Activated CD4-positive, alpha-beta T cell treated with anti-CD3 and anti-CD28 coated beads, Interleukin-2, amount 10 ng/mL, durations not matched to agents 24 days and 14 days (primary cell): ENCODE measurements around the gene DRAM1. TPM values are rescaled to one million over a fixed set of nuclear protein-coding genes. Genes with fewer than 3 reads are reported as not detected.
A peak's percentile ranks its signal among the peaks of the same experiment; 100 is the strongest.

Experiments
- DNase-seq: peaks from one replicate; pipeline ENCODE4 v3.0.0; 2022
- H3K27ac Mint-ChIP-seq: one replicate; pipeline ENCODE4 v1.8.0; 2022; ENCODE audit warnings: mild to moderate bottlenecking, mixed read lengths
- H3K27me3 Mint-ChIP-seq: one replicate; pipeline ENCODE4 v1.8.0; 2022; ENCODE audit warnings: mixed read lengths
- H3K36me3 Mint-ChIP-seq: one replicate; pipeline ENCODE4 v1.8.0; 2022; ENCODE audit warnings: low read depth, mild to moderate bottlenecking, mixed read lengths
- H3K4me1 Mint-ChIP-seq: one replicate; pipeline ENCODE4 v1.8.0; 2021; ENCODE audit warnings: mixed read lengths
- H3K4me3 Mint-ChIP-seq: one replicate; pipeline ENCODE4 v1.8.0; 2022; ENCODE audit warnings: mild to moderate bottlenecking, moderate library complexity, mixed read lengths
- H3K9me3 Mint-ChIP-seq: one replicate; pipeline ENCODE4 v1.8.0; 2021; ENCODE audit warnings: mixed read lengths
- intact Hi-C: fragments of 100-400 bp; cut with micrococcal nuclease; formaldehyde crosslinking; loops from one replicate; pipeline ENCODE4 v1.15.1; 2023
- total RNA-seq: library from RNA; stranded (reverse); gene quantifications from 2 replicates; pipeline ENCODE4 v1.2.3, GENCODE V29; 2022

DRAM1 gene
- total RNA-seq, 1 donor from 2014 or later: 4.3 TPM

- no peaks in the 10 kb centered on the region for H3K36me3 Mint-ChIP-seq
- no peak overlapping the region for H3K27ac Mint-ChIP-seq
- intact Hi-C loops: no loop called here
- DNase-seq: no peak
- H3K27me3 Mint-ChIP-seq: peaks cover 3% of the 10 kb centered on the region
- no peak overlapping the region for H3K4me3 Mint-ChIP-seq
- peaks cover 9% of the 10 kb centered on the region for H3K4me1 Mint-ChIP-seq
- no peaks in the 10 kb centered on the region for H3K9me3 Mint-ChIP-seq
Observed at GRCh38 chr12:101945369-101946232, 68.2 kb downstream of the DRAM1 start.

GRCh38 chr12:101946233-101946611 is 68.8 kb downstream of the DRAM1 start:
- no peak overlapping the region for H3K27ac Mint-ChIP-seq
- H3K4me1 Mint-ChIP-seq: peaks cover 9% of the 10 kb centered on the region
- H3K27me3 Mint-ChIP-seq: no peaks in the 10 kb centered on the region
- no peaks in the 10 kb centered on the region for H3K36me3 Mint-ChIP-seq
- intact Hi-C loops: no loop called here
- no peaks in the 10 kb centered on the region for H3K9me3 Mint-ChIP-seq
- H3K4me3 Mint-ChIP-seq: no peak overlapping the region
- DNase-seq: no peak

GRCh38 chr12:101947316-101947715 is 69.9 kb downstream of the DRAM1 start:
- DNase-seq: no peak
- Mint-ChIP-seq H3K27ac (no peak overlapping the region), H3K9me3 (peaks cover 4% of the 10 kb centered on the region), H3K4me1 (peaks cover 7% of the 10 kb centered on the region), H3K4me3 (no peak overlapping the region), H3K36me3 (no peaks in the 10 kb centered on the region), H3K27me3 (no peaks in the 10 kb centered on the region)
- intact Hi-C loops: no loop called here

DNA sequence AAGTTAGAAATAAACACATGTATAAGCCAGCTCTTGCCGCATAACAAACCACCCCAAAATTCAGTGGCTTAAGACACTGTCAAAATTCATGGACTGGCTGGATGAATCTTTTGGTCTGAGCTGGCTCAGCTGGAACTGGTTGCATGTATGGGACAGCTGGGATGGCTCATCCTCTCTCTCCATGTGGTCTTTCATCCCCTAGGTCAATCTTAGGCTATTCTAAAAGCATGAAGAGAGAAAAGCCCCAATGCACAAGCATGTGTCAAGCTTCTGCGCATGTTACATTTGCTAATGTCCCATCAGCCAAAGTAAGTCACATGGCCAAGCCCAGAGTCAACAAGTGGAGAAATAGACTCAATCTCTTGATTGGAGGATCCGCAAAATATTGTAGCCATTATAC is 71.0 kb downstream of the DRAM1 start:
- intact Hi-C loops: no loop called here
- Mint-ChIP-seq H3K27ac (no peak overlapping the region), H3K27me3 (peaks cover 2% of the 10 kb centered on the region), H3K36me3 (no peaks in the 10 kb centered on the region), H3K9me3 (peaks cover 4% of the 10 kb centered on the region), H3K4me3 (no peak overlapping the region), H3K4me1 (peaks cover 7% of the 10 kb centered on the region)
- DNase-seq: no peak

- peaks cover 5% of the 10 kb centered on the region for H3K27me3 Mint-ChIP-seq
- peaks cover 4% of the 10 kb centered on the region for H3K9me3 Mint-ChIP-seq
- H3K4me1 Mint-ChIP-seq: peaks cover 6% of the 10 kb centered on the region
- H3K27ac Mint-ChIP-seq: no peak overlapping the region
- intact Hi-C loops: no loop called here
- H3K36me3 Mint-ChIP-seq: no peaks in the 10 kb centered on the region
- H3K4me3 Mint-ChIP-seq: no peak overlapping the region
- DNase-seq: no peak
Observed at GRCh38 chr12:101951002-101951670, 73.8 kb downstream of the DRAM1 start.

- Mint-ChIP-seq H3K4me3 (no peak overlapping the region), H3K36me3 (no peaks in the 10 kb centered on the region), H3K9me3 (peaks cover 4% of the 10 kb centered on the region), H3K4me1 (peaks cover 3% of the 10 kb centered on the region), H3K27ac (no peak overlapping the region), H3K27me3 (peaks cover 5% of the 10 kb centered on the region)
- DNase-seq: no peak
- intact Hi-C loops: no loop called here
Observed at GRCh38 chr12:101954113-101954512, 76.7 kb downstream of the DRAM1 start.

DNA sequence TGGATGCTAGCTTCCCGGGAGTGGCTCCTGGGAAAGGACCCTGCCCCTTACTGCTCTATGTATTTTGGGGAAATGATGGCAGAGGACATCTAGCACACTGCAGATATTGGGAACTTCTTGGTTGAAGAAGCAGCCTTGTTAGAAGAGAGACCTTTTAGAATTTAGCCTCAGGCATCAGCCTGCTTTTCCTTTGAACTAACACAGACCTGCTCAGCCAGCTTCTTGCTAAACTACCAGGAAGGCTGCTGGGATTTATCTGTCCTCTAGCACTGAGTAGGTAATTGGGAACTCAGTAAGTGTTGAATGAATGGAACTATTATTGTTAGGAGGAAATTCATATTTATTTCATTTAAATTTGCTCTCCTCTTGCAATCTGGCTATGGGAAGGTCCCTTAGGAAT is 77.3 kb downstream of the DRAM1 start:
- DNase-seq: no peak
- Mint-ChIP-seq H3K27ac (no peak overlapping the region), H3K4me1 (peaks cover 3% of the 10 kb centered on the region), H3K27me3 (peaks cover 6% of the 10 kb centered on the region), H3K9me3 (peaks cover 8% of the 10 kb centered on the region), H3K4me3 (no peak overlapping the region), H3K36me3 (no peaks in the 10 kb centered on the region)
- intact Hi-C loops: no loop called here

GRCh38 chr12:101957252-101957959 is 80.0 kb downstream of the DRAM1 start:
- peaks cover 12% of the 10 kb centered on the region for H3K9me3 Mint-ChIP-seq
- H3K27me3 Mint-ChIP-seq: peaks cover 7% of the 10 kb centered on the region
- no peak for DNase-seq
- intact Hi-C loops: no loop called here
- no peaks in the 10 kb centered on the region for H3K36me3 Mint-ChIP-seq
- H3K4me1 Mint-ChIP-seq: no peaks in the 10 kb centered on the region
- H3K4me3 Mint-ChIP-seq: no peak overlapping the region
- H3K27ac Mint-ChIP-seq: no peak overlapping the region

DNA sequence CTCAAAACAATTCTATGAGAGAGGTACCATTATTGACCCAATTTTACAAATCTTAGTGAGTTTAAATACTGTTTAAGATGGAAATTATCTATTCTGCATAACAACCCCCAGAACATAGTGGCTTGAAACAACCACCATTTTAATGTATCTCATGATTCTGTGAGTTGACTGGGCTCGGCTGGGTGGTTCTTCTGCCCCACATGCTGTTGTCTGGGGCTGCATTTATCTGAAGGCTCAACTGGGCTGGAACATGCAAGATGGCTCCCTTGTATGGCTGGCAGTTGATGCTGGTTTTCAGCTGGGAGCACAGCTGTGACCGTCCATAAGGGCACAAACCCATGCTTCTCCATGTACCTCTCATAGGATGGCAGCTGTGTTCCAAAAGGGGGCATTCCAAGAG is 82.2 kb downstream of the DRAM1 start:
- Mint-ChIP-seq H3K27me3 (peaks cover 2% of the 10 kb centered on the region), H3K9me3 (peaks cover 12% of the 10 kb centered on the region), H3K4me1 (no peaks in the 10 kb centered on the region), H3K36me3 (no peaks in the 10 kb centered on the region), H3K4me3 (no peak overlapping the region), H3K27ac (no peak overlapping the region)
- DNase-seq: no peak
- intact Hi-C loops: no loop called here

GRCh38 chr12:101962486-101962885 is 85.1 kb downstream of the DRAM1 start:
- intact Hi-C loops: no loop called here
- H3K27me3 Mint-ChIP-seq: peaks cover 2% of the 10 kb centered on the region
- H3K36me3 Mint-ChIP-seq: no peaks in the 10 kb centered on the region
- no peak overlapping the region for H3K4me3 Mint-ChIP-seq
- peaks cover 12% of the 10 kb centered on the region for H3K9me3 Mint-ChIP-seq
- peaks cover 2% of the 10 kb centered on the region for H3K4me1 Mint-ChIP-seq
- DNase-seq: no peak
- H3K27ac Mint-ChIP-seq: no peak overlapping the region

GRCh38 chr12:101963697-101964096 is 86.3 kb downstream of the DRAM1 start:
- intact Hi-C loops: no loop called here
- H3K4me1 Mint-ChIP-seq: peaks cover 6% of the 10 kb centered on the region
- no peak overlapping the region for H3K27ac Mint-ChIP-seq
- H3K4me3 Mint-ChIP-seq: no peak overlapping the region
- peaks cover 2% of the 10 kb centered on the region for H3K27me3 Mint-ChIP-seq
- no peaks in the 10 kb centered on the region for H3K36me3 Mint-ChIP-seq
- no peak for DNase-seq
- H3K9me3 Mint-ChIP-seq: peaks cover 12% of the 10 kb centered on the region

DNA sequence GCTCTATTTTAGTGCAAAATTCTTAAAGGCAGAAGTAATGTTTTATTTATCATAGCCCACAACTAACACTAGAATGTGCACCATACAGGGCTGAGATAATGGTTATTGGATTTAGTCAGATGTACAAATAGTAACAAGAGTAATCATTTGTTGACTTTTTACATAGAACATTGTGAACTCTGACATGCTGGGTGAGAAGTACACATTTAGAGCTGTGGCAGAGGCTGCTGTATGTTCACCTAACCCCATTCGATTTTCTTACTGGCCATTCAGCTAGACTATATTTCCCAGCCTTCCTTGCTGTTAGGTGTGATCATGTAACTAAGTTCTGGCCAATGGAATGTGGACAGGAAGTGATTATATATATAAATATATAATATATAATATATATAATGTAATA is 89.1 kb downstream of the DRAM1 start:
- H3K36me3 Mint-ChIP-seq: no peaks in the 10 kb centered on the region
- H3K27me3 Mint-ChIP-seq: peaks cover 6% of the 10 kb centered on the region
- peaks cover 8% of the 10 kb centered on the region for H3K4me1 Mint-ChIP-seq
- H3K27ac Mint-ChIP-seq: no peak overlapping the region
- intact Hi-C loops: no loop called here
- H3K4me3 Mint-ChIP-seq: no peak overlapping the region
- peaks cover 6% of the 10 kb centered on the region for H3K9me3 Mint-ChIP-seq
- DNase-seq: peak; percentile 10

GRCh38 chr12:101967506-101967905 is 90.1 kb downstream of the DRAM1 start:
- H3K27ac Mint-ChIP-seq: no peak overlapping the region
- H3K4me3 Mint-ChIP-seq: no peak overlapping the region
- intact Hi-C loops: no loop called here
- H3K9me3 Mint-ChIP-seq: peaks cover 6% of the 10 kb centered on the region
- peaks cover 8% of the 10 kb centered on the region for H3K4me1 Mint-ChIP-seq
- H3K36me3 Mint-ChIP-seq: no peaks in the 10 kb centered on the region
- peak; percentile 58 for DNase-seq
- peaks cover 6% of the 10 kb centered on the region for H3K27me3 Mint-ChIP-seq

GRCh38 chr12:101968770-101969169 is 91.4 kb downstream of the DRAM1 start:
- no peak overlapping the region for H3K27ac Mint-ChIP-seq
- intact Hi-C loops: no loop called here
- peaks cover 11% of the 10 kb centered on the region for H3K27me3 Mint-ChIP-seq
- DNase-seq: no peak
- H3K36me3 Mint-ChIP-seq: no peaks in the 10 kb centered on the region
- peaks cover 8% of the 10 kb centered on the region for H3K4me1 Mint-ChIP-seq
- H3K9me3 Mint-ChIP-seq: peaks cover 6% of the 10 kb centered on the region
- no peak overlapping the region for H3K4me3 Mint-ChIP-seq
